Fibroblast of skin of back (primary cell): ENCODE data around the gene CHST11.

Experiments used
- DNase-seq: peaks from one replicate; pipeline ENCODE4 v3.0.0-alpha.2; 2013

The CHST11 gene

GRCh38 chr12:104586351-104586919 lies 129.7 kb downstream of the CHST11 start:
- no peak for DNase-seq

DNA sequence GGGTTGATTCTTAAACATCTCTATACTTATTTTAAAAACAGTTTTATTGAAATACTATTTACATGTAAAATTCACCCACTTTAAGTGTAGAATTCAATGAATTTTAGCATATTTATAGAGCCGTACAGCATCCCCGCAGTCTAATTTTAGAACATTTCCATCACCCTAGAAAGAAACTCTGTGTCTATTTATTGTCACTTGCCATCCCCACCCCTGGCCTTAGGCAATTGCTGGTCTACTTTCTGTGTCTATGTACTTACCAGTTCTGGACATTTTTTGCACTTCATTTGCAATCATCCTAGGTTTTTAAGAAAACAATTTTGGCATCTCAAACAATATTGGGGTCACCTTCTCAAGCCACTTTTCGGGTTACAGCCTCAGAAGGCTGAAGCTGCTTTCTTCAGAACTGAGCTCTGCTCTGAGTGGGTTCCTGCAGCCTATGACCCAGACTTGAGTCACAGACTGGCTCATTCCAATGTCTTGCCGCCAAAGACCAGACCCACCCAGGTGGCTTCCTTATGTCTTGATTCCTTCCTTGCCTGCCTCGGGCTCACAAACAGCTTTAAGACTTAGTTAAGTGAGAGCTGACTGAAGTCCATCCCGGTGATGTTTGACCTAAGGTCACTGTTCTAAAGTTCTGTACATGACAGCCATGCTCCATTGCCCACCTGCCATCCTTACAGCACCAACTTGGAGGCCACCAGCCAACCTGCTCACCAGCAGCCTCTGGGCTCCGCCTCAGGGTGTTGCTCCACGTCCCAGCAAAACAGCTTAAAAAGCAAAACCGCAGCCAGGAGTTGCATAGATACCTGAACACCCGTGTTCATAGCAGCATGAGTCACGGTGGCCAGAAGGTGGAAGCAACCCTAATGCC lies 131.5 kb downstream of the CHST11 start:
- peak; percentile 82 for DNase-seq

GRCh38 chr12:104588921-104589590 lies 132.3 kb downstream of the CHST11 start:
- no peak for DNase-seq

- no peak for DNase-seq
Observed at GRCh38 chr12:104590022-104590421, 133.3 kb downstream of the CHST11 start.

DNA sequence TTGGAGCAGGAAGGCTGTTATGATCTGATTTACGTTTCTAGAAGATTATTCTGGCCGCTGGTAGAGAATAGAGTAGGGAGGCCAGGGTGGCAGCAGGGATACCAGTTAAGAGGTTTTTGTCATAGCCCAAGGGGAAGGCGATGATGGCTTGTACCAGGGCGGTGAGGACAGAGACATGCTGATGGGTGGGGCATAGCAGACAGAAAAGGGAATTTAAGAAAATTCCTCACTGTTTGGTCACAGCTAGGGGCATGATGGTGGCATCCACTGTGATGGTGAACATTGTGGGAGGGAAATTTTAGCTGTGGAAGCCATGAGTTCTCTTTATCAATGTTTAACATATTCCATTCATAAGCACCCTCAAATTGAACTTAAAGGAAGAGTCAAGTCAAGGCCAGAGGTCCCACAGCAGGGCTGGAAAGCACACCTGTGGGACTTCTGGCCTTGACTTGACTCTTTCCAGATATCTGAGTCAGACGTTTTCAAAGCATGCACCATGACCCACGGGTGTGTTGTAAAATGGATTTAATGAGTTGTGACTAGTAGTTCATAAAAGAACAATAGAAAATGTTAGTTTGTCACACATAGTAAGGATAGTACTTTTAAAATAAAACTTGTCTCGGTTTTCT lies 134.6 kb downstream of the CHST11 start:
- peak; percentile 21 for DNase-seq

DNA sequence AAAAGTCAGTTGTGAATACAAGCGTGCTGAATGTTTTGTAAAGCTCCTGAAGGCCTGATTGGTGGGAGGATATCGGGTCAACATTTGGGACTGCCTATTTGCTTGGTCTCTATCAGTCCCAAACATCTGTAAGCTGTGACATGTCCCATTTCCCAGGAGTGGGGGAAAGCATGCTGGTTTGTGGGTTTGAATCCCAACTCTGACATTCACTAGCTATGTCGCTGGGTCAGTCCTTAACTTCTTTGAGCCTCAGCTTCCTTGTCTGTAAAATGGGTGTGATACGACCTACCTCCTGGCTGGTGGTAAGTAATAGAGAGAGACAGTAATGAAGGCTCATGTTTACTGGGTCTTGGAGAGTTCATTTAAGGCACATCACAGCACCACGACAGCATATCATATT lies 136.7 kb downstream of the CHST11 start:
- DNase-seq, result no peak

DNA sequence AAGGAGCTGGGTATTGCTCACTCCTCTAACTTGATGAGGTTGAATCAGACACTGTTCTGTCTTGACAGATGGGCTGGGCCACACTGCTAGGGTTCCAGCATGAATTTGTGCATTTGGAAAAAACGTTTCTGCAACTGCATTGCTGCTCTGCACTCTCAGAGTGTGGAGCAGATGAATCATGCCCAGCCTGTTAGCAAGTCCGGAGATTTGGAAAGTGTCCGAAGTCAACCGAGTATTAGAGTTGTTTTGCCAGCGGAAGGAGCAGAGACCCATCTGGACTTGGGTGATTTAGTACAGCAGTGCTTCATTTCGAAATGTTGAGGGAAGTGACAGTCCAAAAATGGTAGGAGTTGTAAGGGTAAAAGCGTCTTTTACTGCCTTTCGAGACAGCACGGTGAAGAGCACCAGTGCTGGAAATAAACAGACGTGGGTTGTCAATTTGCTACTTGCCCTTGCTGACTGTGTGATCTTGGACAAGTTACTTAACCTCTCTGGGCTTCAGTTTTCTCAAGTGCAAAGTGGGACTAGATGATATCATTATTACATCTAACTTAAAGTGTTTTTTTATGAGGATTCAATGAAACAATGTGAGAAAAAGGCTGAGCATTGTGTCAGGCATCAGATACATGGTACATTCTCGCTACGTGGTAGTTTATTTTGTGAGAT lies 139.5 kb downstream of the CHST11 start:
- DNase-seq, result peak; percentile 75

GRCh38 chr12:104596898-104597843 lies 140.4 kb downstream of the CHST11 start:
- no peak for DNase-seq

- no peak for DNase-seq
Observed at GRCh38 chr12:104598342-104599271, 141.9 kb downstream of the CHST11 start.

- DNase-seq, result no peak
Observed at GRCh38 chr12:104599272-104600035, 142.7 kb downstream of the CHST11 start.

GRCh38 chr12:104600036-104600712 lies 143.4 kb downstream of the CHST11 start:
- no peak for DNase-seq

GRCh38 chr12:104600790-104601739 lies 144.3 kb downstream of the CHST11 start:
- DNase-seq, result no peak

GRCh38 chr12:104602406-104602805 lies 145.7 kb downstream of the CHST11 start:
- no peak for DNase-seq

GRCh38 chr12:104602896-104603295 lies 146.1 kb downstream of the CHST11 start:
- DNase-seq, result no peak

DNA sequence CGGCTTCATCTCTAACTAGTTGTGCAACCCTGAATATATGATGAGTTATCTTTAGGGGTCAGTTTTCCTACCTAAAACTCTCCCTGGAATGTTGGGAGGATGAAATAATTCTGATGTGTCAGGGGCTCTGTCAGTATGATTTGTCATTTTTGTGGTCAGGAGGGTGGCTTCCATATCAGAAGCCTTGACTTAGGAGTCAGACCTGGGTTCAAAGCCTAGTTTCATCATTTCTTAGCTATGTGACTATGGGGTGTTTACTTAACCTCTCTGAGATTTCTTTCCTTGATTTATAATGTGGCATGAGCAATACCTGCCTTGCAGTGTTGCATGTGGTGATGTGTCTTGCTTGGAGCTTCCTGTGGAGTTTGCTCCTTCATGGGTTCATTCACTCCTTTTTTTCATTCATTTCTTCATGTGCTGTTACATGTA lies 146.8 kb downstream of the CHST11 start:
- DNase-seq, result peak; percentile 83

DNA sequence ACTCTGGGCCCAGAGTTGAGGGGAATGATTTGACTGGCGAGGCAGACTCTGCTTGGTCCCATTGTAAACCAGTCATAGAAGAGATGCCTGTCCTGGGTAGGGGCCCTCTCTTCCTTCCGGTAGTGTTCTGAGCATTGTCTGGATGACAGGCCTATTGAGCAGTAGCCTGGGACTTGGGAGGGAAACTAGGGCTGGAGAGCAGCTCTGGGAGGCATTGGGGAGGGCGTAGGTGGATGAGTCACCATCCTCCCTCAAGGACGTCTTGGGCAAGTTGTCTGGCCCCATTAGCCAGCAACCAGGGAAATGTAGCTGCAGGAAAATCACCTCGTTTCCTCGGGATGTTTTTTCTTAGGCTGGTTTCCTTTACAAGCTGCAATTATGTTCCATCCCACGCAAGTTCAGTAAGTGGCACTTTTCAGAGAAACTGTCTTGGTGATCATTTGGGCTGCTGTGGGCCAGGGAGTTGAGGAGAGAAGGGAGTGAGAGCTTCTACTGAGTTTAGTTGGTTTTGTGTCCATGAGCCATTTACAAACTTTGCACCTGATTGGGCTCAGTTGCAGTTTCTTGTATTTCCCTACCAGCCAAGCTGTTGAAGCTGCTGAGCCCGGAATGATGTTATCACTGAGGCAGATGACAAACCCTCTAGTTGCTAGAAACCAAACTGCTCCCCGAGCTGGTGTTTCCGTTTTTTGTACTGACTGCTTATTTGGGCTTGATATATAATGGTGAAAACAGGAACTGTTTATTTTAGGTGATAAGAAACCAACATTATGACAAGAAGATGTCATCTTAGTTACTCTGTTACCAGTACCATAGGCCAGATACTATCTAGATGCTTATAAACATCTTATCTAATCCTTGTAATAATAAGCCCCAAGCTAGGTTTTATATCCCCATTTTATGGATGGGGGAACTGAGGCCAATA lies 147.6 kb downstream of the CHST11 start:
- DNase-seq, result peak; percentile 94
